Right lung (tissue), 10 donors: ENCODE results near the gene AGGF1. TPM values are rescaled to one million over a fixed set of nuclear protein-coding genes. Genes with fewer than 3 reads are reported as not detected.
"Not testable (repeated sequence)": the region's sequence is repeated elsewhere in the genome, so short reads cannot be mapped to it uniquely, and the experiment has no call there.

Experiments used
- DNase-seq, 2 donors: peaks; one replicate each; pipeline ENCODE4 v3.0.0-alpha.2; 2013
- long read RNA-seq, 8 donors: transcript quantifications; one replicate each; lab custom pipeline, GENCODE V29; 2026
- polyA plus RNA-seq, 5 donors: library from polyadenylated mRNA; unstranded; fragments of 120-200 nt; gene quantifications; one replicate each; pipeline versions ENCODE4 v1.2.1 to v1.2.3, GENCODE V29; 2013; ENCODE audit warnings: inconsistent platforms in 1 of 5, low replicate concordance in 1 of 5; ENCODE audit not compliant: insufficient read length in 5 of 5, insufficient read depth in 1 of 5

Gene AGGF1, protein sequence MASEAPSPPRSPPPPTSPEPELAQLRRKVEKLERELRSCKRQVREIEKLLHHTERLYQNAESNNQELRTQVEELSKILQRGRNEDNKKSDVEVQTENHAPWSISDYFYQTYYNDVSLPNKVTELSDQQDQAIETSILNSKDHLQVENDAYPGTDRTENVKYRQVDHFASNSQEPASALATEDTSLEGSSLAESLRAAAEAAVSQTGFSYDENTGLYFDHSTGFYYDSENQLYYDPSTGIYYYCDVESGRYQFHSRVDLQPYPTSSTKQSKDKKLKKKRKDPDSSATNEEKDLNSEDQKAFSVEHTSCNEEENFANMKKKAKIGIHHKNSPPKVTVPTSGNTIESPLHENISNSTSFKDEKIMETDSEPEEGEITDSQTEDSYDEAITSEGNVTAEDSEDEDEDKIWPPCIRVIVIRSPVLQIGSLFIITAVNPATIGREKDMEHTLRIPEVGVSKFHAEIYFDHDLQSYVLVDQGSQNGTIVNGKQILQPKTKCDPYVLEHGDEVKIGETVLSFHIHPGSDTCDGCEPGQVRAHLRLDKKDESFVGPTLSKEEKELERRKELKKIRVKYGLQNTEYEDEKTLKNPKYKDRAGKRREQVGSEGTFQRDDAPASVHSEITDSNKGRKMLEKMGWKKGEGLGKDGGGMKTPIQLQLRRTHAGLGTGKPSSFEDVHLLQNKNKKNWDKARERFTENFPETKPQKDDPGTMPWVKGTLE
- polyA plus RNA-seq: 10 to 100 TPM; 20.6 to 33.3 (median 25.9) TPM
- long read RNA-seq, donor 1, full-length matches to known transcripts: 7 of 14 reads
- long read RNA-seq, donor 1, partial matches to known transcripts: 7 of 14 reads
- long read RNA-seq, donor 1, other reads (novel, unspliced or antisense): 0 of 14 reads
- long read RNA-seq, donor 2, full-length matches to known transcripts: 3 of 3 reads
- long read RNA-seq, donor 2, partial matches to known transcripts: 0 of 3 reads
- long read RNA-seq, donor 2, other reads (novel, unspliced or antisense): 0 of 3 reads
- long read RNA-seq, donor 3, full-length matches to known transcripts: 2 of 8 reads
- long read RNA-seq, donor 3, partial matches to known transcripts: 6 of 8 reads
- long read RNA-seq, donor 3, other reads (novel, unspliced or antisense): 0 of 8 reads
- long read RNA-seq, donor 4, full-length matches to known transcripts: 3 of 9 reads
- long read RNA-seq, donor 4, partial matches to known transcripts: 6 of 9 reads
- long read RNA-seq, donor 4, other reads (novel, unspliced or antisense): 0 of 9 reads
- long read RNA-seq, donor 5, full-length matches to known transcripts: 6 of 23 reads
- long read RNA-seq, donor 5, partial matches to known transcripts: 17 of 23 reads
- long read RNA-seq, donor 5, other reads (novel, unspliced or antisense): 0 of 23 reads
- long read RNA-seq, donor 6, full-length matches to known transcripts: 6 of 32 reads
- long read RNA-seq, donor 6, partial matches to known transcripts: 26 of 32 reads
- long read RNA-seq, donor 6, other reads (novel, unspliced or antisense): 0 of 32 reads
- long read RNA-seq, donor 7, full-length matches to known transcripts: 6 of 6 reads
- long read RNA-seq, donor 7, partial matches to known transcripts: 0 of 6 reads
- long read RNA-seq, donor 7, other reads (novel, unspliced or antisense): 0 of 6 reads
- long read RNA-seq, donor 8, full-length matches to known transcripts: 2 of 7 reads
- long read RNA-seq, donor 8, partial matches to known transcripts: 5 of 7 reads
- long read RNA-seq, donor 8, other reads (novel, unspliced or antisense): 0 of 7 reads

DNA sequence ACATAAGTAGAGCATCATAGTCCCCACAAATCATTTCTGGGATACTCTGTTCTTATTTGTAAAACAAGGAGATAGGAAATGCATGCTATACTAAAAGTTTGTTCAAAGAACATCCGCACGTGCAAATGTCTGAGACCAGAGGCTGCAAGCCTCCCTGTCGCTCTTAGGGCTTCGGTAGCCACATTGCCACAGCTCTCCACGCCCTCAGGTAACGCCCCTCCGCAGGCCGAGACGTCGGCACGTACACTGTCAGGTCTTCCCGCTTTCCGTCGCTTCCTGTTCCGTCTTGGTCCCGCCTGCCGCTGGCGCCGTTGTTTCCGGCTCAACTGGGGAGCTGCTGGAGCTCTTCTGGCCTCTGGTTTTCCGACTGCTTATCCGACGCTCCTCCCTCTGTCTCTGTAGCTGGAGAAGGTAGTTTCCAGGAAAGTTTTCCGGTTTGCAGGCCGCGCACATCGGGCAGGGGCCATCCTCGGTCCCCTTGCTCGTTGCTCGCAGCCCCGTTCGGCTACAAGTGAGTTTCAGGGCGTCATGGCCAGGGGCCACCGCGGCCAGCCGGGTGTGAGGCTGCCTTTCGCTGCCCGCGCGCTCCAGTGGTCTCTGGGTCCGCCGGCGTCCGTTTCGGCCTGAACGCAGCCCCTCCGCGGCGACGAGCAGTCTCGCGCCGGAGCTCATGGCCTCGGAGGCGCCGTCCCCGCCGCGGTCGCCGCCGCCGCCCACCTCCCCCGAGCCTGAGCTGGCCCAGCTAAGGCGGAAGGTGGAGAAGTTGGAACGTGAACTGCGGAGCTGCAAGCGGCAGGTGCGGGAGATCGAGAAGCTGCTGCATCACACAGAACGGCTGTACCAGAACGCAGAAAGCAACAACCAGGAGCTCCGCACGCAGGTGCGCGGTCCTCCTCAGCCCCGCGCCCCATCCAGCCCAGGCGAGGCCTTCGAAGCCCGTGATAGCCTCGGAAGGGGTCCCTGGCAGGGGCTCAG lies at the start of gene AGGF1:
AGGF1 (plus strand) TSS at position 308 of the 975 bp plus-strand sequence; CDS start at position 671, 363 bp downstream.
- peak; percentile 87 to 89 for DNase-seq

DNA sequence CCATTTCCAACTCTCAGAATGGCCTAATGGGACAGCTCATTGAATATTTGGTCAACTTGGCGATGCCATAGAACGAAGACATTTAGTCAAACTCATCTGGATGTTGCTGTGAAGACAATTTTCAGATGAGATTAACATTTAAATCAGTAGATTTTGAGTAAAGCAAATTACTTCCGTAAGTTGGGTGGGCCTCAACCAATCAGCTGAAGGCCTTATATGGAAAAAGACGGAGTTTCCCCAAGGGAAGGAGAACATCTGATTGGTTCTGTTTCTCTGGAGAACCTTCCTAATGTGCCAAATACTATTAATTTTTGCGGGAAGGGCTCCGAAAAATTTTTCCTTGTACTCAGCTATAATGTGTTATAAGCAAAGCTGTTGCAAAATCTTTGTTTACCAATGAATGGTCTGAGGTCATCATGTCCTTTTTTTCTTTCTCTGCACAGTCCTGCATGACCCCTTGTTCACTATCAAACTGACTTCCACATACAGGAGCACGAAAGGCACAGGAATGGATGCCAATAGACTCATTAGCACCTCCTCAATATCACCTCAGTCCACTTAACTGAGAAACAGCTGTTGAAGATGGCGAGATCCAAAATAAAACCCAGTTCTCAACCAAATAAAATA lies 49.6 kb upstream of the AGGF1 start:
- no peak for DNase-seq

DNA sequence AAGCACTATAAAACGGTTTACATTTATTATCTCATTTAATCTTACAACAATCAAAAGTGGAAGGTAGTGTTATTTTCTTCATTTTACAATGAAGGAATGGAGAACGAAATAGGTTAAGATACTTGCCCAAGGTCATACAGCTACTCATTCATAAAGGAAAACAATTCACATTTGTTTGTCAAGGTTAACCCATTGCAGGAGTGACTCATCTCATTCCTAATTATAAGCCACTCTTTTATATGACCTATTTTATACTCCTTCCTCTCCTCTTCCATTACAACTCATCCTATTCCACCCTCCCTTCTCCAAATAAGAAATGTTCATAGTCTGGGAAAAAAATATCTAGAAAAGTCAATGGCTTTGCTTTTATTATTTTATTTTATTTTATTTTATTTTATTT lies 47.8 kb upstream of the AGGF1 start:
- no peak for DNase-seq

DNA sequence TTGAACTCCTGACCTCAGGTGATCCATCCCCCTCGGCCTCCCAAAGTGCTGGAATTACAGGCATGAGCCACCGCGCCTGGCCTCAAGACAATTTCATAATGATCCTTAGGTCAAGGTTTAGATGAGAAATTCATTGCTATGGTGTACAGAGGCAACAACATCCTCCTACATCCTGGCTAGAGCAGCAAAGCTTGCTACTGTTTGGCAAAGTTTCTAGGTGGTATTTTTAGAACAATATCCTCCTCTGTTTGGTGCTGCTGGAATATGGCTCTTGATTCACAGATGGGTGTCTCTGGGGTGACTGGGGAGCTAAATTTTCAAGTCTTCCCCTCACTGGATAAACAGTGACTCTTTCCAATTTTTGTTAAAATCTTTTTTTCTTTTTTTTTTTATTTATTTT lies 46.7 kb upstream of the AGGF1 start:
- no peak for DNase-seq

DNA sequence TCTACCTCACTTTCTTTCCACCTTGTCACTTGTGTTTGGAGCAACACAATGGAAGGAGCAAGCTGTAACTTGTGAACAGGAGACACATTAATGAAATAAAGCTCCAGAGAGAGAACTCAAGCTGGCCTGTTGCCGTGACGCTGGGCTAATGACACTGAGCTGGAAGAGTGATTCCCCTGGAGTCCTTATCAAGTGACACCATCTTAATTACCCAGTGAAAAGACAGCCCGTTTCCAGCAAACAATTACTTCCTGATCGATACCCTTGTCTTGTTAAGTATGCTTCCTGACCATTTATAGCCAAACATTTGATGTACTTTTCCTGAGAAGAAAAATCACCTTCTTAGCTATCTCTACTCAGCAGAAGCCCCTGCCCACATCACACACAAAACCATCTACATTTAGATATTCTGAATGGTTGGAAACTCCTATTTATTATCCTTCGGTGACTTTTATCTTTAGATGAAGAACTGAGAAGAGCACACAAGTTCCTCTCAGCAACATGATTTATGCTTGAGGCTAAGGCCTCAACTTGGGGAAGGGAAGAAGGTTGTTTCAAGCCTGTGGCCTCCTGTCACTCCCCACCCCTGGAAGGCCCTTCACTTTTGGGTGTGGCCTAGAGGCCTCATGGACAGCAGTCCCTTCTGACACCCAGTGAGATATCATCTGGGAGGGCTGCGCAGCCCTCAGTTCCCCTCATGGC lies 43.2 kb upstream of the AGGF1 start:
- DNase-seq: no peak

DNA sequence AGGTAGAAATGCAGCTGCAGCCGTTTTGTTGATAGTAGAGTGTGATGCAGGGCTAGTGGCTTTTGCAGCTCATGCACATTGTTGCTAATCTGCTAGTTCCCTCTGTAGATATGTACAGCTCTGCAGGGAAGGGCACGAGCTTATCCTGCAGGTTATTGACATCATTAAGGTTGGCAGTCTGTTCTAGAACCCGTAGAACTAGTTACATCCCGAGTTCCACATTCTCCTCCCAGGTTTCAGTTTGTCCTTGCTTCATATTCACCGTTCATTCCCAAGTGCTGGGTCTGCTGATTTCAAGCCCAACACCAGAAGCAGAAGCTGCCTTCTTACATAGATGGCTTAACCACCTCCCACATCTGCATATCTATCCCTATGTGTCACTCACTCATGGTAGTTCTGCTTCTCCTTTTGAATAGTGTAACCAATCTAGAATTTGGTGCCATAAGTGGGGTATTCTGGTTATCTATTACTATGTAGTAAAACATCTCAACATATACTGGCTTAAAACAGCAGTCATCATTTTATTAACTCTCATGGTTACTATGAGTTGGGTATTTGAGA lies 39.2 kb upstream of the AGGF1 start:
- DNase-seq: no peak

DNA sequence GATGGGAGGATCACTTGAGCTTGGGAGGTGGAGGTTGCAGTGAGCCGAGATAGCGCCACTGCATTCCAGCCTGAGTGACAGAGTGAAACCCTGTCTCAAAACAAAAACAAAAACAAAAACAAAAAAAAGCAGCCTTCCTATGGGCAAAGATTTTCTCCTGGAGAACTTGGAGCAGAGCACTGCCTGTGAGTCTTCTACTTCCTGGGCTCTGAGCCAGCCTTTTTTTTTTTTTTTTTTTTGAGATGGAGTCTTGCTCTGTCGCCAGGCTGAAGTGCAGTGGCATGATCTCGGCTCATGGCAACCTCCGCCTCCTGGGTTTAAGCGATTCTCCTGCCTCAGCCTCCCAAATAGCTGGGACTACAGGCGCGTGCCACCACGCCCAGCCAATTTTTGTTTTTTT lies 36.8 kb upstream of the AGGF1 start:
- not testable (repeated sequence) for DNase-seq

DNA sequence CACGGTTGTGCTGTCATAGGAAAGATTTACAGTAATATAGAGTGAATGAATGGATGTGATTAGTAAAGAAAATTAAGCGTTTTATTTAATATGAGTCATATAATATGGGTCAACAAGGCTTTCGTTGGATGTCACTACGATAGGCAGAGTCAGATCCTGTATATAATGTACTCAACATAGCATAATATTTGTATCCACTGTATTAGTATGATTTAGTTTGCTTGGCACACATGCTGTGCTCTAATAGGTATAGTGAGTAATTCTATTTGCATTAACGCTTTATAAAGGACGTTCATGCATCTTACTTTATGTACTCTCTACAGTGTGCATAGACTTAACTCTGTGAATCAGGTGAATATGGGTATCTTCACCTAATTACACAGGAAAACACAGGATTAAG lies 35.9 kb upstream of the AGGF1 start:
- no peak for DNase-seq

DNA sequence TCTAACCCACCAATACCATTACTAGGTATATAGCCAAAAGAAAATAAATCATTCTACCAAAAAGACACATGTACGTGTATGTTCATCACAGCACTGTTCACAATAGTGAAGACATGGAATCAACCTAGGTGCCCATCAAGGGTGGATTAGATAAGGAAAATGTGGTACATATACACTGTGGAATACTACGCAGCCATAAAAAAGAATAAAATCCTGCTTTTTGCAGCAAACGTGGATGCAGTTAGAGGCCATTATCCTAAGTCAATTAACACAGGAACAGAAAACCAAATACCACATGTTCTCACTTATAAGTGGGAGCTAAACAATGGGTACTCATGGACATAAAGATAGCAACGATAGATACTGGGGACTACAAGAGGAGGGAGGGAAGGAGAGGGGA lies 32.0 kb upstream of the AGGF1 start:
- not testable (repeated sequence) for DNase-seq

DNA sequence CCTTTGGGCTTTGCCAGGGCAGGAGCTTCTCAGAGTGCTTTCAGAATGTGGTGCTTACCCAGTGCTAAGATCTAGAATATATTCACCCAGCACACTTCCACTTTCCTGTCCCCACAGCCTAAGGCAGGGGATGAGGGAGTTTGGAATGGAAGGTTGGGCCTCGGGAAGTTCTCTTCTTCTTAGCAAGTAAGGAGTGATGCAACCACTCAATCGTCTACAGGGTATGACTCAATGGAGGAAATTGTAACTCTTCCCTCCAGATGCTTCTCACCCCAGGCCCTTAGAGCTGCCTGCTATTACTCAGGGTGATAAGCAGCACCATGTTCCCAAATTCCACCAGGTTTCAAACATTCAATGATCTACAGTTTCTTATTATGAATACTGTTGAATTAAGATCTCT lies 30.8 kb upstream of the AGGF1 start:
- no peak for DNase-seq

DNA sequence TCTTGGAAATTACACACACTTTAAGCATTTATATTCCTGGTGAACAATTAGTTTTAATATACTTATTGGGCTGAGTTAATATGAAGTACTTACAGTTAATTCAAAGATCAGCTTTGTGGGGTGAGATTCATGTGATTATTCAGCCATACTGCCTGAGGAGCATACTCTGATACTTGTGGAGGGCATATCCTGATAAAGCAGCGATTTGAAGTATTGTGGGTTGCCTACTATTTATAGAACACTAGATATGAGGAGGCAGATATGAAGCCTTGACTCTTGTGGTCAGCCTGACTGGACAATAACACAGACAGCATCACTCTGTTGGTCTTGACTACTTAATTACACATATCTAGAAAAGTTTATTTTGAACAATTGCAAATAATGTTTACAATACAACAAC lies 27.0 kb upstream of the AGGF1 start:
- DNase-seq: no peak

DNA sequence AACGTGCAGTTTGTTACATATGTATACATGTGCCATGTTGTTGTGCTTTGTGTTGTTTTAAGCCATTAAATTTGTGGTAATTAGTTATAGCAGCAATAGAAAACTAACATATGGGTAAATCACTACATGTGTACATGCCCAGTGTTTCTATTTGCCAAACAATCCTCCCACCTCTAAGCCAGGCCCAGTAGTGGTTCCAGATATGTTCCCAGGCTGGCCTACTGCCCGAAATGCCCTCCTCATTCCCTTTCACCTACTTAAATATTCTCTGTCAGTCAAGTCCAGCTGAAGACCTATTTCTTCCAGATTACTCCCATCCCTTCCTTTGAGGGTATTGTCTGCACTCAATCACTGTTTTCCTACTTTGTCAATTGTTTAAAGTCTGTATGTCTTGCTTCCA lies 24.1 kb upstream of the AGGF1 start:
- DNase-seq: no peak

DNA sequence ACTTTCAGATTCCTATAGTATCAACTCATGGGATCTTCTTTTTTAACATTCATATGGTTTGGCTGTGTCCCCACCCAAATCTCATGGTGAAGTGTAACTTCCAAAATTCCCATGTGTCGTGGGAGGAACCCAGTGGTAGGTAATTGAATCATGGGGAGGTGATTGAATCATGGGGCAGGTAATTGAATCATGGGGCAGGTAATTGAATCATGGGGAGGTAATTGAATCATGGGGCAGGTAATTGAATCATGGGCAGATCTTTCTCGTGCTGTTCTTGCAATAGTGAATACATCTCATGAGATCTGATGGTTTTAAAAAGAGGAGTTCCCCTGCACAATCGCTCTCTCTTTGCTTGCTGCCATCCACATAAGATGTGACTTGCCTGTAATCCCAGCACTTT lies 21.8 kb upstream of the AGGF1 start:
- no peak for DNase-seq

DNA sequence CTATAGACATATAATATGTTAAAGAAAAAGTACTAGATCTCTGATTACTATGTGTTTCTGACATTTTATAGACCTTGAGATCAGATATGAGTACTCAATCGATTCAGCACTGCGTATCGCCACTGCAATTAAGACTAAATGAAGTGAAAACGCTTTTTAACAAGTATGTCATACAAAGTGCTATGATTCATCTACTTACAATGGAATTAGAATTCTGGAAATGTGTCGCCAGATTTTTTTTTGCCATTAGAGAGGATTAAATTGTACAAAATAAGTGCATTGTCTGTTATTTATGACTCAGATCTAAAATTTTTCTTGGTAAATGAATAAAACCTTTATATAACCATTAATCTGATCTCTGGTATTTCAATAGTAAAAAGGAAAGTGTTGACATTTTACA lies 20.0 kb upstream of the AGGF1 start:
- no peak for DNase-seq

DNA sequence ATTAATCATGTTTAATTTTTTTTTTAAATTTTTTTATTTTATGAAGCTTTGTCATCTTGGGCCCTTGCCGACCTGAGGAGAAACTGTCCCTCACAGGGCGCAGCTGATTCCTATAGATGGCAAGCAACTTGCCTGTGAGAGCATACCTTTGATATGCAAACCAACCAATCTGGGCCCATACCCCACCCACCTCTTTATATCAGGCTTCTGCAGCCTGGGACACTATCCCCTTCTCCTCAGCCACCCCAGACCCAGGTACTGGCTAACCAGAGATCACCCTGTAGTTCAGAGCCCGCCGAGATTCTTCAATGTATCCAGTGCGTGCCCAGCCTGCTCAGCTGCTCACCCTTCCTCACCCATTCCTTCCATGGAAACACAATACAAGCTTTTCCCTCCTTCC lies 18.7 kb upstream of the AGGF1 start:
- no peak for DNase-seq

DNA sequence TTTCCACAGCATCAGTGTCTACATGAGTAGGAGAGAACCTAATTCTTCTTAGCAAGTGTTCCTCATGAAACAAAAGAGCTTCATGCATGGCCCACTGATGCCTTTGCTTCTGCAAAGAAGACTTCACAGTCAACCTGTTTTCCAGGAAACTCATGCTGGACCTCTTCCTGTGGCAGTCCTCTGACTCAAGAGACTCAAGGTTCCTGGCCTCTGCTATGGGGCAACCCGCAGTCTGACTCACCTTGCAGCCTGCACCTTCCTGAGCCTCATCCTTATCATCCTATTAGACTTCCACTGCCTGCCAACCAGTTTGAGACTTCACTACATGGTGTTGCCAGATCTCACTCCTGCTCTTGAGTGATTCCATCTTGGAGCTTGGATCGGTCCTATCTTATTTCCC lies 17.6 kb upstream of the AGGF1 start:
- no peak for DNase-seq

DNA sequence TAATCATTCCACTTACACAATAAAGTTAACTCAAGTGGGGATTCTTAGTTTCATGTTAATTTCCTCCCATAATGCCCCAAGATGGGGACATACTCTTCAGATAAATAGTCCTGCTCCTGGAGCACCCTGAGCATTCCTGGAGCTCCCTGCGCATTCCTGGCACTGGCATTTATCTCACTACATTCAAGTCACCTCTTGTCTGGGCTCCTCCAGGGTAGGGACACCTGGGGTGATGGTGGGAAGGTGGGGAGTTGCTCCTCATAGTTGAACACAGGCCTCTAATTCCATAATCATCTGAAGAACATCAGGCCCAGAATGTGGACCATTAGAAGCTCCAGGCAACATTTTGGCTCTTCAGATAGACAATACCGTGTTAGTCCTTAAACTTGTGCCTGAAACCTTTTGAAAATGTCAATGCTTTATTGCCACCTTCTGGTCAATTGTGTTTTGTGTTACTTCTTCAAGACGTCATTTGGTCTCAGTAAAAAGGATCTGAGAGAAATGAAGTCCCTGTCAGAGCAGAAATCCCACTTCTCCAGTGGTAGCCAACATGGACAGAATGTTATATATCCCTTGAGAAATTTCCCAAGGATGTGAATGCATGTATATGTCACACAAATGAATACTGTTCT lies 14.2 kb upstream of the AGGF1 start:
- peak; percentile 16 to 36 for DNase-seq

DNA sequence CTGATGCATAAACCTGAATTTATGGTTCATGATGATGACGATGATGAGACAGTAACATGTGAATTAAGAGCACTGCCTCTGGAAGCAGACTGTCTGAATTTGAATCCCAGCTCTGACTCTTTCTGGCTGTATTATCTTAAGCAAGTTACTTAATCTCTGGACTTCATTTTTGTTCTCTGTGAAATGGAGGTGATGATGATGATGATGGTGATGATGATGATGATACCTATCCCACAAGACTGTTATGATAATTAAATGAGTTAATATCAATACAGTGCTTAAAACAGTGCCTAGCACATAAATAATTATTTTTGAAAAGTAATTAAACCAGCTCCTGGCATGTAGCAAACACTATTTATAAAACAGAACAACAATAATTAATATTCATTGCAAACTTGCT lies 13.2 kb upstream of the AGGF1 start:
- no peak for DNase-seq
